ENCODE data around the gene C9orf50.
"Not testable (repeated sequence)": the region's sequence is repeated elsewhere in the genome, so short reads cannot be mapped to it uniquely, and the experiment has no call there.

The C9orf50 gene

GRCh38 chr9:129648092-129648763 lies 27.3 kb upstream of the C9orf50 start:
- no peak for DNase-seq

GRCh38 chr9:129647635-129648034 lies 26.7 kb upstream of the C9orf50 start:
- no peak for DNase-seq

GRCh38 chr9:129646654-129647053 lies 25.8 kb upstream of the C9orf50 start:
- DNase-seq, result no peak

- no peak for DNase-seq
Observed at GRCh38 chr9:129646252-129646651, 25.4 kb upstream of the C9orf50 start.

GRCh38 chr9:129644902-129645301 lies 24.0 kb upstream of the C9orf50 start:
- DNase-seq, result no peak

- DNase-seq, result no peak
Observed at GRCh38 chr9:129644365-129644764, 23.5 kb upstream of the C9orf50 start.

GRCh38 chr9:129643706-129644105 lies 22.8 kb upstream of the C9orf50 start:
- no peak for DNase-seq

- DNase-seq, result peak; percentile 64
Observed at GRCh38 chr9:129641750-129642585, 21.1 kb upstream of the C9orf50 start, which contains the start of gene ASB6. TSS of gene ASB6 (minus strand) at chr9:129642151. CDS start at chr9:129641999, 152 bp downstream.

GRCh38 chr9:129640871-129641749 lies 20.2 kb upstream of the C9orf50 start:
- no peak for DNase-seq

GRCh38 chr9:129640086-129640870 lies 19.4 kb upstream of the C9orf50 start:
- no peak for DNase-seq

GRCh38 chr9:129639756-129640085 lies 18.8 kb upstream of the C9orf50 start:
- no peak for DNase-seq

GRCh38 chr9:129639034-129639630 lies 18.2 kb upstream of the C9orf50 start:
- DNase-seq, result no peak

GRCh38 chr9:129637673-129638439 lies 17.0 kb upstream of the C9orf50 start:
- no peak for DNase-seq

GRCh38 chr9:129637102-129637501 lies 16.2 kb upstream of the C9orf50 start:
- DNase-seq, result no peak

GRCh38 chr9:129636343-129636742 lies 15.4 kb upstream of the C9orf50 start:
- DNase-seq, result not testable (repeated sequence)

GRCh38 chr9:129635099-129636065 lies 14.5 kb upstream of the C9orf50 start:
- DNase-seq, result no peak

- no peak for DNase-seq
Observed at GRCh38 chr9:129633848-129634247, 12.9 kb upstream of the C9orf50 start.

- DNase-seq, result no peak
Observed at GRCh38 chr9:129633207-129633606, 12.3 kb upstream of the C9orf50 start.

GRCh38 chr9:129632460-129632859 lies 11.6 kb upstream of the C9orf50 start:
- DNase-seq, result no peak

- no peak for DNase-seq
Observed at GRCh38 chr9:129631674-129632129, 10.8 kb upstream of the C9orf50 start.
